Measurements from ENCODE around the gene FAM161A.

FAM161A gene

GRCh38 chr2:61785583-61785982 lies 68.3 kb downstream of the FAM161A start:
- DNase-seq, result no peak

GRCh38 chr2:61784643-61785042 lies 69.2 kb downstream of the FAM161A start:
- DNase-seq, result no peak

- DNase-seq, result no peak
Measured at GRCh38 chr2:61775956-61776570, 77.8 kb downstream of the FAM161A start.
